Karpas-422 (cell line): ENCODE data around the gene SSTR3. TPM values are rescaled to one million over a fixed set of nuclear protein-coding genes. Genes with fewer than 3 reads are reported as not detected.

Source experiments
- DNase-seq: peaks from one replicate; pipeline ENCODE4 v3.0.0-alpha.2; 2015
- H2AFZ ChIP-seq: fragments of 200-600 bp; sonication (generic); 2 replicates; pipeline ENCODE4 v1.6.1; 2014; ENCODE audit warnings: antibody characterized with exemption, low read length, mixed read lengths
- H3K27ac ChIP-seq: fragments of 200-600 bp; sonication (generic); 2 replicates; pipeline ENCODE4 v1.5.1; 2014; ENCODE audit warnings: mild to moderate bottlenecking, low read length, moderate library complexity
- H3K27me3 ChIP-seq: fragments of 200-600 bp; sonication (generic); 2 replicates; pipeline ENCODE4 v1.6.1; 2014; ENCODE audit warnings: low read length, mixed read lengths
- H3K36me3 ChIP-seq: fragments of 200-600 bp; sonication (generic); 2 replicates; pipeline ENCODE4 v1.6.1; 2014; ENCODE audit warnings: low read length, mixed read lengths; ENCODE audit not compliant: insufficient read depth
- H3K4me1 ChIP-seq: fragments of 200-600 bp; sonication (generic); 2 replicates; pipeline ENCODE4 v1.6.1; 2014; ENCODE audit warnings: mild to moderate bottlenecking, low read length, mixed read lengths
- H3K4me2 ChIP-seq: fragments of 200-600 bp; sonication (generic); 2 replicates; pipeline ENCODE4 v1.6.1; 2014; ENCODE audit warnings: low read length, low read depth, mild to moderate bottlenecking; ENCODE audit not compliant: poor library complexity, severe bottlenecking
- H3K4me3 ChIP-seq: fragments of 200-600 bp; sonication (generic); 2 replicates; pipeline ENCODE4 v1.5.1; 2014; ENCODE audit warnings: mild to moderate bottlenecking, antibody characterized with exemption, low read length, mixed read lengths
- H3K79me2 ChIP-seq: fragments of 200-600 bp; sonication (generic); 2 replicates; pipeline ENCODE4 v1.6.1; 2014; ENCODE audit warnings: mild to moderate bottlenecking, low read length, mixed read lengths
- H3K9ac ChIP-seq: fragments of 200-600 bp; sonication (generic); 2 replicates; pipeline ENCODE4 v1.6.0; 2014; ENCODE audit warnings: low read length
- H3K9me2 ChIP-seq: fragments of 200-600 bp; sonication (generic), shearing (Covaris generic); replicated peaks from 2 replicates; pipeline ENCODE4 v1.6.0; 2014; ENCODE audit warnings: mild to moderate bottlenecking, low read length, moderate library complexity; ENCODE audit not compliant: insufficient read depth
- H3K9me3 ChIP-seq: fragments of 300-700, 200-600 bp; sonication (generic); 2 replicates; pipeline ENCODE4 v1.6.1; 2014; ENCODE audit warnings: low read length, mixed read lengths
- H4K20me1 ChIP-seq: fragments of 200-600 bp; sonication (generic); 2 replicates; pipeline ENCODE4 v1.6.1; 2014; ENCODE audit warnings: mild to moderate bottlenecking, antibody characterized with exemption, low read length, low read depth; ENCODE audit not compliant: insufficient read depth
- total RNA-seq: library from RNA; depleted of rRNA; stranded (reverse); fragments of >200 nt; shearing (Covaris generic); gene quantifications from 2 replicates; pipeline ENCODE4 v1.2.3, GENCODE V29; 2014; ENCODE audit warnings: low replicate concordance; rRNA removed

The SSTR3 gene
- total RNA-seq, result not detected in 2 replicates

DNA sequence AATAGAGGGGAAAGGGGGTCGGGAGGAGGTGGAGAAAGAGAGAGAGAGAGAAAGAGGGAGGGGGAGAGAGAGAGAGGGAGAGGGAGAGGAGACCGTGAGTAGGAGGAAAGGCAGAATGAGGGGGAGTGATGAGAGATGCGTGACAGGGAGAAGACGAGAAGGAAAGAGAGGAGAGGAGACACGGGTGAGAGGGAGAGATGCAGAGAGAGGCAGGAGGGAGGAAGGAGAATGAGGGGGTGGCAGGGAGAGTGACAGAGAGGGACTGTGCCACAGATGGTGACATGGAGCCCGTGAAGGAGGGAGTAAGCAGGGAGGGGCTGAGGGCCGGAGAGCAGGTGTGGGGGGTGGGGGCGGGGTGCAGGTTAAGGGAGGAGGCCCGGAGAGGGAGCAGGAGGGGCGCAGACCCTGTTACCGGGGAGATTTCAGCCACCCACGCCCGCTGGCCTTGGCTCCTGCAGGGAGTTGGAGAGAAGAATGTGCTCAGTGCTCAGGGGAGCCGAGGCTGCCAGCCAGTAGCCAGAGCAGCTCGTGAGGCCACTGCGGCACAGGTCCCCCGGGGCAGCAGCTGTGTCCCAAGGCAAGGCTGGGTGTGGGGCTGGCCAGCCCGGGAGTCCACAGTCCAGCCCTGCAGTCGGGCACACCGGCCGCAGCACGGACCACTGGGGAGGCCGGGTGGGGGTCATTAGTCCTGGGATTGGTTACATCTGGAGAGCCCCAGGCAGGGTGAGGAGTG lies at the start of gene SSTR3:
Gene SSTR3, minus strand, starts transcription at position 304 of the 733 bp plus-strand sequence. CDS start 4,674 bp downstream, outside the sequence.
- H3K4me3 ChIP-seq, result no peak within 1 kb of the TSS
- no peaks in the 10 kb centered on the region for H4K20me1 ChIP-seq
- DNase-seq, result no peak
- no peak within 1 kb of the TSS for H2AFZ ChIP-seq
- no peaks in the 10 kb centered on the region for H3K36me3 ChIP-seq
- H3K9ac ChIP-seq, result no peak within 1 kb of the TSS
- H3K4me2 ChIP-seq, result no peak within 1 kb of the TSS
- peaks cover 5% of the 10 kb centered on the region for H3K4me1 ChIP-seq
- H3K9me3 ChIP-seq, result no peaks in the 10 kb centered on the region
- H3K27me3 ChIP-seq, result no peaks in the 10 kb centered on the region
- H3K79me2 ChIP-seq, result no peaks in the 10 kb centered on the region
- no peak within 1 kb of the TSS for H3K27ac ChIP-seq
- no peaks in the 10 kb centered on the region for H3K9me2 ChIP-seq

DNA sequence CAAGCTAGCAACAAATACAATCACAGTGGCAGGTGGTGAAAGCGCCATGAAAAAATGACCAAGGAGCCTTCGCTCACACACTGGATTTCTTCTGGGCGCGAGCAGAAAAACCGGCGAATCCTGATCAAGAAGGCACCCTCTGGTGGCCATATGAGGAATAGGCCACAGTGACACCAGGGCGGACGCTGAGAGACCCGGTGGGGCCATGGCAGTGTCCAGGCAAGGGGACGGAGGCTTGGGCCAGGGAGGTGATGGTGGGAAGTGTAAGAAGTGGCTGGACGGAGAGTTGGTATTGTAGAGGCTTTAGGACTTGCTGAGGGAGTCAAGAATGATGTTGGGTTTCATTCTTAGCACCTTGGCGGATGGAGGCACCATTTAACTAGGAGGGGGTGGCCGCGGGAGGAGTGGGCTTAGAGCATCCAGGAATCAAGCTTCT lies 48.6 kb upstream of the SSTR3 start:
- Histone ChIP-seq H3K9me3 (peaks cover 9% of the 10 kb centered on the region), H4K20me1 (no peaks in the 10 kb centered on the region), H3K27ac (no peak overlapping the region), H3K4me3 (peak overlapping the region; percentile 45; the same call in 1 of the 2 replicates), H2AFZ (no peak overlapping the region), H3K27me3 (no peaks in the 10 kb centered on the region; the same call in 1 of the 2 replicates), H3K79me2 (no peaks in the 10 kb centered on the region), H3K9me2 (no peaks in the 10 kb centered on the region), H3K36me3 (no peaks in the 10 kb centered on the region), H3K4me1 (peaks cover 30% of the 10 kb centered on the region), H3K9ac (peak overlapping the region; percentile 32), H3K4me2 (peak overlapping the region; percentile 56)
- DNase-seq, result peak; percentile 88

DNA sequence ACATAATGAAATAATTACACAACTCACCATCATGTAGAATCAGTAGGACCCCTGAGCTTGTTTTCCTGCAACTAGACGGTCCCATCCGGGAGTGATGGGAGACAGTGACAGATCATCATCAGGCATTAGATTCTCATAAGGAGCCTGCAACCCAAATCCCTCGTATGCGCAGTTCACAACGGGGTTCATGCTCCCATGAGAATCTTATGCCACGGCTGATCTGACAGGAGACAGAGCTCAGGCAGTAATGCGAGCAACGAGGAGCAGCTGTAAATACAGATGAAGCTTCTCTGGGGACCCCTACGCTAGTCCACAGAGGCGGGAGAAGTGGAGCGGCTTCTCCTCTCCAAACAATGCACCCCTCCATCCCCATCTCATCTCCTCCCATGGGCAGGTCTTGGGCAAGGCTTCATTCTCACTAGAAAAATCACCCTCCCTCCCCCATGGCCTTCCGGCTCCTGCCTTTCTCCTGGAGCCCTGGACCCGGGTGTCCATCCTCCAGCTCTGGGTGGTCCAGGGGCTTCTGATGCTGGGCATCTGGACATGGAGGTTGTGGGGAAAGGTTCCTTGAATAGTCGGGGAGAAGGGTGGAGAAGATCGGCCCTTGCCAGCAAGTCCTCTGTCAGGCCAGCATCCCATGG lies 48.0 kb upstream of the SSTR3 start:
- H3K27me3 ChIP-seq, result no peaks in the 10 kb centered on the region; the same call in 1 of the 2 replicates
- 0 out of 2 replicates have a peak overlapping the region, but pooled peaks have one; percentile 28 for H3K27ac ChIP-seq
- H4K20me1 ChIP-seq, result no peaks in the 10 kb centered on the region
- peak overlapping the region; percentile 45; the same call in 1 of the 2 replicates for H3K4me3 ChIP-seq
- H3K9me2 ChIP-seq, result no peaks in the 10 kb centered on the region
- peaks cover 9% of the 10 kb centered on the region for H3K9me3 ChIP-seq
- no peaks in the 10 kb centered on the region for H3K36me3 ChIP-seq
- H3K4me2 ChIP-seq, result peak overlapping the region; percentile 56
- no peaks in the 10 kb centered on the region for H3K79me2 ChIP-seq
- peak overlapping the region; percentile 42 for H3K9ac ChIP-seq
- peaks cover 30% of the 10 kb centered on the region for H3K4me1 ChIP-seq
- H2AFZ ChIP-seq, result no peak overlapping the region
- peak; percentile 67 for DNase-seq

DNA sequence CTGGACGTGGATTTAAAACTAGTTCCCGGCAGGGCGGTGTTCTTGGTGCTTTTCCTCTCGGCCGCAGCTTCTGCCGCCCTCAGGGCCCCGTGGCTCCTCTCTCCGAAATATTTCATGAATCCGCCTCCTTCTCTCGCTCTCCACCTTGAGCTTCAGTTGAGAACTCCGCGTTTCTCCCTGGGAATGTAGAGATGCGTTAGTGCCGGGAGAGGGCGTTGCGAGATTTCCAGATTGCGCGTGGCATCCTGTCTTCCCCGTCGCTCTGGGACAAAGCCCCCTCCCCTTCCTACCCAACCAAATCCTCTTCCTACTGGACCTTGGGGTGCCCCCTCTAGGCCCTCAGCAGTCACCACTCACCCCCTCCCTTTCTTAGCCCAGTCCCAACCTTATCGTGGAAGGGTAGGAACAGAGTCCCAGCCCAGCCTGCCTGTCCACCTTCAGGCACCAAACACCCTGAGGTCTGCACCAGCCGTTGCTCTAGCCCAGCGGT lies 47.3 kb upstream of the SSTR3 start:
- H3K4me2 ChIP-seq, result peak overlapping the region; percentile 56
- no peaks in the 10 kb centered on the region for H4K20me1 ChIP-seq
- no peak overlapping the region for H3K27ac ChIP-seq
- no peaks in the 10 kb centered on the region for H3K36me3 ChIP-seq
- H3K4me3 ChIP-seq, result no peak overlapping the region
- no peaks in the 10 kb centered on the region for H3K9me2 ChIP-seq
- H3K9ac ChIP-seq, result peak overlapping the region; percentile 42
- no peak for DNase-seq
- no peaks in the 10 kb centered on the region; the same call in 1 of the 2 replicates for H3K27me3 ChIP-seq
- H3K9me3 ChIP-seq, result peaks cover 7% of the 10 kb centered on the region
- peaks cover 30% of the 10 kb centered on the region for H3K4me1 ChIP-seq
- no peaks in the 10 kb centered on the region for H3K79me2 ChIP-seq
- no peak overlapping the region for H2AFZ ChIP-seq

DNA sequence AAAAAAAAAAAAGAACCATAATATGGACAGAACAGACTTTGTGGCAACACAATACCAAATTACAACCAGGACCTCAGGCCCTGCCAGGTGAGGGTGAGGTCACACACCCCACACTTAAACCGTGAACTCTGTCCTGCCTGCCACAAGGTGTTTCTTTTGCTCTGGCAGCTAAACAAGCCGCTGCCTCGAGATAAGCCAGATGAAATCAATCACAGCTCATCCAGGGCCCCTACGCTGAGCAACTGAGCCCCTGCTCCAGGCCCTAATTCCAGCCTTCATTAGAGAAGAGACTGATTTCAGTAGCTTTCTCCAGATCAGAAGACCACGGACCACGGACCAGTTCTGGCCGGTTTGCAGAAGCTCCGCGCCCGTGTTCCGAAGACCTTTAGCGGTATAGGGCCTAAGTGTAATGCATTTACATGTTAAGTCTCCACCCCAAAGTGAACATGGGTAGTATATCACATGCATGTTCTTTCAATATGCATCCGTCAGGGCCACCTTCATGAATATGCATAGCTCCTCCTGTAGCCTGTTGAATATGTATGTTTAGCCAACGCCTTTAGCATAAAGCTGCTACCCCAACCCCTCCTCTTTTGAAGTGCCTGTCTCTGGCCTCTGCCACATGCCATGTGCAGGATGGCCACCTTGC lies 46.6 kb upstream of the SSTR3 start:
- Histone ChIP-seq H3K9me2 (no peaks in the 10 kb centered on the region), H3K9me3 (peaks cover under 1% of the 10 kb centered on the region; the same call in 1 of the 2 replicates), H3K4me2 (peak overlapping the region; percentile 56), H3K9ac (no peak overlapping the region), H3K36me3 (no peaks in the 10 kb centered on the region), H3K4me3 (no peak overlapping the region), H4K20me1 (no peaks in the 10 kb centered on the region), H3K4me1 (peaks cover 30% of the 10 kb centered on the region), H2AFZ (no peak overlapping the region), H3K27ac (no peak overlapping the region), H3K27me3 (no peaks in the 10 kb centered on the region), H3K79me2 (no peaks in the 10 kb centered on the region)
- peak; percentile 57 for DNase-seq

DNA sequence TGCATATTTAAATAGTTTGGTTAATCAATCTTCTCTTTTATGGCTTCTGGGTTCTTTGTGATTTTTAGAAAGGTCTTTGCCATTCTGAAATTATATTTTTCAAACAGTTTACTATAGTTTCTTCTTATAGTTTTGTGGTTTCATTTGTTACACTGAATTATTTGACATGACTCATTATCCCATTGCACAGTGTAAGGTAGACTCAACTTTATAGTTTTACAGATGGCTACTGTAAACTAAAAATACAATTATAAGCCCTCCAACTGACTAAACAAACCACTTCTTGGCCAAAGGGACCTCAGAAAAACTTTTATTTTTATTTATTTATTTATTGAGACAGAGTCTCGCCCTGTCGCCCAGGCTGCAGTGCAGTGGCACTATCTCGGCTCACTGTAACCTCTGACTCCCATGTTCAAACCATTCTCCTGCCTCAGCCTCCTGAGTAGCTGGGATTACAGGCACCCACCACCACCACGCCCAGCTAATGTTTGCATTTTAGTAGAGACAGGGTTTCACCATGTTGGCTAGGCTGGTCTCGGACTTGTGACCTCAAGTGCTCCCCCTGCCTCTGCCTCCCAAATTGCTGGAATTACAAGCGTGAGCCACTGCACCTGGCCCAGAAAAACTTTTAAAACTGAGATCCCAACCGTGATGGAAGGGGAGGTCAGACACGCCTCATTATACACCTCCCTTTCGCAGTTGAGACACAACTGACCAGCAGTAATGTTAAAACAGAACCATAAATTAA lies 45.9 kb upstream of the SSTR3 start:
- Histone ChIP-seq H3K9me3 (no peaks in the 10 kb centered on the region), H3K36me3 (no peaks in the 10 kb centered on the region), H3K4me3 (no peak overlapping the region), H3K27ac (no peak overlapping the region), H3K4me2 (no peak overlapping the region), H3K4me1 (peaks cover 33% of the 10 kb centered on the region), H3K9ac (no peak overlapping the region), H3K27me3 (no peaks in the 10 kb centered on the region), H4K20me1 (no peaks in the 10 kb centered on the region), H3K9me2 (no peaks in the 10 kb centered on the region), H3K79me2 (no peaks in the 10 kb centered on the region), H2AFZ (no peak overlapping the region)
- no peak for DNase-seq

DNA sequence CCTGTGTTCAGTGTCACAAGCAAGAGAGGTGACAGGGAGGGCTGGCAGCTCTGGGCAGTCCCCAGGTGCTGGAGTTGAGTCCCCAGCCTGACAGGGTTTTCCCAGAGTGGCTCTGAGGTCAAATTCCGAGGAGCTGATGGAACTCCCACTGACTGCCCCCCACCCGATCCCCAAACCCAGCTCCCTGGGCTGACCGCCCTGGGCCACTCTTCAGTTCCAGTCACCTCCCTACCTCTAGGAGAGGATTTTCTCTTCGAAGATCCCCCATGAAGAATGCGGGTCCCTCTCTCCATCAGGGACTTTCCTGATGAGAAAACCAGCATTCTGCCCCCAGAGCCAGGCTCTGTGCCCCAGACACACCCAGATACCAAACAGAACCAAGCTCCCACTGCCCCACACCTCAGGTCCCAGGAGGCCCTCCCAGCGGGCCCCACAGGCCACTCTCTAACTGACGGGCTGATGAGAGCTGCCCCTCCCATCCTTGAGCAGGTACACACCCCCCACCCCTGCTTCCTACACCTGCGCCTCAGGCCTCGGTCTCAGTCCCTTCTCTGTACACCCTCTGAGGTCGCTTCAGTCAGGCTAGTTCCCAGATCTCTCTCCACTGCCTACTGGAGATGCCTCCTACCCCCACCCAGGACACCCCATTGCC lies 43.9 kb upstream of the SSTR3 start:
- Histone ChIP-seq H3K36me3 (no peaks in the 10 kb centered on the region), H3K9me3 (no peaks in the 10 kb centered on the region), H3K4me2 (no peak overlapping the region), H3K79me2 (no peaks in the 10 kb centered on the region), H3K9ac (no peak overlapping the region), H2AFZ (no peak overlapping the region), H4K20me1 (no peaks in the 10 kb centered on the region), H3K4me3 (no peak overlapping the region), H3K27ac (no peak overlapping the region), H3K27me3 (no peaks in the 10 kb centered on the region), H3K9me2 (no peaks in the 10 kb centered on the region), H3K4me1 (peaks cover 46% of the 10 kb centered on the region)
- no peak for DNase-seq
